ENCODE measurements around the gene RPL36AL. TPM values are rescaled to one million over a fixed set of nuclear protein-coding genes. Genes with fewer than 3 reads are reported as not detected.

The RPL36AL gene
- total and polyA plus RNA-seq, 2 donors (not counting 1 experiment from before 2014, with no cell fraction given) = 169 to 171 TPM

GRCh38 chr14:49614196-49614595, 6.2 kb downstream of the RPL36AL start:
- no peak for ATAC-seq (ENCODE audit: low read depth)
- Mint-ChIP-seq H3K4me1 (peaks cover 16% of the 10 kb centered on the region), H3K27ac (no peak overlapping the region), H3K9me3 (ENCODE audit: insufficient read depth) (no peaks in the 10 kb centered on the region), H3K4me3 (no peak overlapping the region), H3K27me3 (no peaks in the 10 kb centered on the region)
- Histone ChIP-seq H3K4me2 (replicated peaks; ENCODE audit: low read depth, low read length, poor library complexity, severe bottlenecking) (no peak overlapping the region), H3K4me1 (ENCODE audit: control insufficient read depth in 2 of 2, insufficient read depth in 2 of 2, low read length in 2 of 2) (peaks cover 5 to 10% of the 10 kb centered on the region in 2 donors), H3K27ac (ENCODE audit: low read length in 2 of 2) (no peak overlapping the region), H4K20me1 (ENCODE audit: control insufficient read depth, insufficient read depth, low read length, poor library complexity, severe bottlenecking) (peaks cover 22% of the 10 kb centered on the region), H3K4me3 (ENCODE audit: control extremely low read depth in 1 of 5, extremely low read depth in 1 of 5, insufficient read depth in 1 of 5, low read depth in 2 of 5, low read length in 4 of 5) (no peak overlapping the region), H2AFZ (ENCODE audit: insufficient read depth, low read depth, low read length, poor library complexity, severe bottlenecking) (no peak overlapping the region), H3K27me3 (replicated peaks in 1 of 4; ENCODE audit: control extremely low read depth in 1 of 4, control insufficient read depth in 3 of 4, insufficient read depth in 4 of 4, low read length in 3 of 4) (no peaks in the 10 kb centered on the region), H3K36me3 (replicated peaks in 1 of 2; ENCODE audit: control extremely low read depth in 1 of 2, control insufficient read depth in 1 of 2, extremely low read depth in 1 of 2, insufficient read depth in 2 of 2, low read length in 1 of 2) (peaks cover 6 to 19% of the 10 kb centered on the region in 2 experiments), H3K79me2 (ENCODE audit: control insufficient read depth, insufficient read depth, low read length) (peaks cover 45% of the 10 kb centered on the region), H3K9ac (ENCODE audit: low read length) (no peak overlapping the region), H3K9me3 (ENCODE audit: control extremely low read depth in 1 of 3, control insufficient read depth in 2 of 3, insufficient read depth in 1 of 3, low read length in 2 of 3) (no peaks in the 10 kb centered on the region)
- ChIA-PET CTCF (no interaction called here), POLR2A (interaction anchor here (0.6 kb wide), 1 partner anchor 21 kb away, joined by 8 read pairs; no protein-coding TSS in a partner anchor)
- no peak for TF ChIP-seq EZH2 (IDR thresholded peaks at IDR 0.05; ENCODE audit: borderline replicate concordance, insufficient read depth, low read depth, low read length, poor library complexity, severe bottlenecking)
- TF ChIP-seq, protein P1, sequence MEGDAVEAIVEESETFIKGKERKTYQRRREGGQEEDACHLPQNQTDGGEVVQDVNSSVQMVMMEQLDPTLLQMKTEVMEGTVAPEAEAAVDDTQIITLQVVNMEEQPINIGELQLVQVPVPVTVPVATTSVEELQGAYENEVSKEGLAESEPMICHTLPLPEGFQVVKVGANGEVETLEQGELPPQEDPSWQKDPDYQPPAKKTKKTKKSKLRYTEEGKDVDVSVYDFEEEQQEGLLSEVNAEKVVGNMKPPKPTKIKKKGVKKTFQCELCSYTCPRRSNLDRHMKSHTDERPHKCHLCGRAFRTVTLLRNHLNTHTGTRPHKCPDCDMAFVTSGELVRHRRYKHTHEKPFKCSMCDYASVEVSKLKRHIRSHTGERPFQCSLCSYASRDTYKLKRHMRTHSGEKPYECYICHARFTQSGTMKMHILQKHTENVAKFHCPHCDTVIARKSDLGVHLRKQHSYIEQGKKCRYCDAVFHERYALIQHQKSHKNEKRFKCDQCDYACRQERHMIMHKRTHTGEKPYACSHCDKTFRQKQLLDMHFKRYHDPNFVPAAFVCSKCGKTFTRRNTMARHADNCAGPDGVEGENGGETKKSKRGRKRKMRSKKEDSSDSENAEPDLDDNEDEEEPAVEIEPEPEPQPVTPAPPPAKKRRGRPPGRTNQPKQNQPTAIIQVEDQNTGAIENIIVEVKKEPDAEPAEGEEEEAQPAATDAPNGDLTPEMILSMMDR (IDR thresholded peaks at IDR 0.05) = no peak
- DNase-seq = no peak
- intact Hi-C loops (cut with micrococcal nuclease) = no loop called here
- WGBS (ENCODE audit: insufficient coverage) = no CpG with 5 or more reads among the region's 2 CpGs

- DNase-seq (no peak), ATAC-seq (ENCODE audit: low read depth) (no peak)
- intact Hi-C loops (cut with micrococcal nuclease) = no loop called here
- Histone ChIP-seq H2AFZ (ENCODE audit: insufficient read depth, low read depth, low read length, poor library complexity, severe bottlenecking) (no peak overlapping the region), H3K79me2 (ENCODE audit: control insufficient read depth, insufficient read depth, low read length) (peaks cover 29% of the 10 kb centered on the region), H3K4me1 (ENCODE audit: control insufficient read depth in 2 of 2, insufficient read depth in 2 of 2, low read length in 2 of 2) (no peaks in the 10 kb centered on the region), H3K36me3 (replicated peaks in 1 of 2; ENCODE audit: control extremely low read depth in 1 of 2, control insufficient read depth in 1 of 2, extremely low read depth in 1 of 2, insufficient read depth in 2 of 2, low read length in 1 of 2) (peaks cover 6 to 7% of the 10 kb centered on the region in 2 experiments), H3K27ac (ENCODE audit: low read length in 2 of 2) (no peak overlapping the region), H3K4me2 (replicated peaks; ENCODE audit: low read depth, low read length, poor library complexity, severe bottlenecking) (no peak overlapping the region), H3K9ac (ENCODE audit: low read length) (no peak overlapping the region), H3K9me3 (ENCODE audit: control extremely low read depth in 1 of 3, control insufficient read depth in 2 of 3, insufficient read depth in 1 of 3, low read length in 2 of 3) (no peaks in the 10 kb centered on the region), H3K27me3 (replicated peaks in 1 of 4; ENCODE audit: control extremely low read depth in 1 of 4, control insufficient read depth in 3 of 4, insufficient read depth in 4 of 4, low read length in 3 of 4) (no peaks in the 10 kb centered on the region), H4K20me1 (ENCODE audit: control insufficient read depth, insufficient read depth, low read length, poor library complexity, severe bottlenecking) (peaks cover 12% of the 10 kb centered on the region), H3K4me3 (ENCODE audit: control extremely low read depth in 1 of 5, extremely low read depth in 1 of 5, insufficient read depth in 1 of 5, low read depth in 2 of 5, low read length in 4 of 5) (no peak overlapping the region)
- no peaks in the 10 kb centered on the region for H3K27me3 Mint-ChIP-seq
- no peak overlapping the region for H3K27ac Mint-ChIP-seq
- CTCF ChIA-PET = interaction anchor here (1.1 kb wide), 1 partner anchor 9 kb away, joined by 4 read pairs; the partner anchor contains the start of genes MGAT2 and RPL36AL
- WGBS (ENCODE audit: insufficient coverage) = 95% methylated on average over 6 of the region's 8 CpGs
- no peak overlapping the region for H3K4me3 Mint-ChIP-seq
- peaks cover 5% of the 10 kb centered on the region for H3K4me1 Mint-ChIP-seq
- no peaks in the 10 kb centered on the region for H3K9me3 Mint-ChIP-seq (ENCODE audit: insufficient read depth)
- TF ChIP-seq, protein P1 (IDR thresholded peaks at IDR 0.05) = no peak
- TF ChIP-seq EZH2 (IDR thresholded peaks at IDR 0.05; ENCODE audit: borderline replicate concordance, insufficient read depth, low read depth, low read length, poor library complexity, severe bottlenecking) = no peak
- POLR2A ChIA-PET = interaction anchor here (0.7 to 0.9 kb wide), 2 partner anchors 14 to 34 kb away, joined by 3 to 4 read pairs; partner anchors contain the start of gene LRR1
Measured at GRCh38 chr14:49612671-49613070, 7.8 kb downstream of the RPL36AL start.
